HS-27A (cell line): ENCODE data around the gene MT1F.

ENCODE experiments used
- DNase-seq: peaks from one replicate; pipeline ENCODE4 v3.0.0-alpha.2; 2012; ENCODE audit warnings: low read depth, missing footprints

The MT1F gene

GRCh38 chr16:56625943-56626654 lies 31.7 kb upstream of the MT1F start:
- DNase-seq = no peak

- DNase-seq = no peak
Observed at GRCh38 chr16:56626685-56627084, 31.1 kb upstream of the MT1F start.

- no peak for DNase-seq
Observed at GRCh38 chr16:56628486-56629350, 29.0 kb upstream of the MT1F start.

- DNase-seq = no peak
Observed at GRCh38 chr16:56629531-56629930, 28.2 kb upstream of the MT1F start.

GRCh38 chr16:56630134-56630533 lies 27.6 kb upstream of the MT1F start:
- DNase-seq = no peak

- no peak for DNase-seq
Observed at GRCh38 chr16:56631197-56631596, 26.6 kb upstream of the MT1F start.

- no peak for DNase-seq
Observed at GRCh38 chr16:56631832-56632155, 26.0 kb upstream of the MT1F start.

GRCh38 chr16:56632156-56632847 lies 25.5 kb upstream of the MT1F start, which contains the start of gene MT1M:
MT1M (plus strand) TSS chr16:56632659; CDS start chr16:56632732, 73 bp downstream.
- no peak for DNase-seq

- DNase-seq = no peak
Observed at GRCh38 chr16:56632848-56633365, 24.9 kb upstream of the MT1F start.

GRCh38 chr16:56633535-56633934 lies 24.2 kb upstream of the MT1F start:
- no peak for DNase-seq

GRCh38 chr16:56634715-56635440 lies 22.9 kb upstream of the MT1F start:
- no peak for DNase-seq

GRCh38 chr16:56635441-56635967 lies 22.3 kb upstream of the MT1F start:
- no peak for DNase-seq

- DNase-seq = no peak
Observed at GRCh38 chr16:56636616-56637413, 20.9 kb upstream of the MT1F start.

- DNase-seq = no peak
Observed at GRCh38 chr16:56637814-56638750, 19.7 kb upstream of the MT1F start, which contains the start of gene MT1A. MT1A (plus strand) TSS chr16:56638666; CDS start chr16:56638739, 73 bp downstream.

GRCh38 chr16:56639045-56639444 lies 18.7 kb upstream of the MT1F start:
- no peak for DNase-seq

GRCh38 chr16:56640076-56640475 lies 17.7 kb upstream of the MT1F start:
- no peak for DNase-seq

- no peak for DNase-seq
Observed at GRCh38 chr16:56641166-56641565, 16.6 kb upstream of the MT1F start.

- no peak for DNase-seq
Observed at GRCh38 chr16:56643080-56643778, 14.5 kb upstream of the MT1F start.

GRCh38 chr16:56643833-56644232 lies 13.9 kb upstream of the MT1F start:
- no peak for DNase-seq
